HepG2 (cell line): ENCODE measurements around the gene YPEL3. TPM values are rescaled to one million over a fixed set of nuclear protein-coding genes. Genes with fewer than 3 reads are reported as not detected.

Experiments
- CHD2 ChIP-seq: IDR thresholded peaks from 2 replicates; pipeline ENCODE4 v1.6.1; 2011; ENCODE audit warnings: low read depth, low read length, improper control_type of control experiment
- HDAC2 ChIP-seq: sonication (generic); formaldehyde crosslinking; IDR thresholded peaks from 2 replicates; pipeline ENCODE4 v1.4.0; 2020; ENCODE audit warnings: missing genetic modification reagents
- KLF9 ChIP-seq: IDR thresholded peaks from 2 replicates; pipeline ENCODE4 v1.6.1; 2016; ENCODE audit warnings: low read depth
- NFKBIZ ChIP-seq: IDR thresholded peaks from 2 replicates; pipeline ENCODE4 v1.6.1; 2018; ENCODE audit warnings: missing genetic modification reagents, missing compliant biosample characterization
- ONECUT2 ChIP-seq: sonication (generic); formaldehyde crosslinking; IDR thresholded peaks from 2 replicates; pipeline ENCODE4 v1.4.0; 2020; ENCODE audit warnings: missing genetic modification reagents
- RARA ChIP-seq: IDR thresholded peaks from 2 replicates; pipeline ENCODE4 v1.6.1; 2016; ENCODE audit warnings: missing genetic modification reagents, missing compliant biosample characterization
- SCMH1 ChIP-seq: sonication (generic); formaldehyde crosslinking; IDR thresholded peaks from 2 replicates; pipeline ENCODE4 v1.9.0; 2021; ENCODE audit warnings: missing genetic modification reagents, mild to moderate bottlenecking, borderline replicate concordance
- SETDB1 ChIP-seq: sonication (generic); formaldehyde crosslinking; IDR thresholded peaks from 2 replicates; pipeline ENCODE4 v1.5.1; 2020; ENCODE audit warnings: missing genetic modification reagents, mild to moderate bottlenecking, borderline replicate concordance
- SIN3B ChIP-seq: fragments of 150-350 bp; IDR thresholded peaks from 2 replicates; pipeline ENCODE4 v1.6.1; 2014; ENCODE audit warnings: low read length
- SOX5 ChIP-seq: IDR thresholded peaks from 2 replicates; pipeline ENCODE4 v1.6.1; 2016; ENCODE audit warnings: borderline replicate concordance
- YEATS4 ChIP-seq: sonication (generic); formaldehyde crosslinking; IDR thresholded peaks from 2 replicates; pipeline ENCODE4 v1.4.0; 2020; ENCODE audit warnings: missing genetic modification reagents, borderline replicate concordance
- ZFY ChIP-seq: sonication (generic); formaldehyde crosslinking; IDR thresholded peaks from 2 replicates; pipeline ENCODE4 v1.4.0; 2020; ENCODE audit warnings: missing genetic modification reagents
- ZNF10 ChIP-seq: sonication (generic); formaldehyde crosslinking; IDR thresholded peaks from 2 replicates; pipeline ENCODE4 v1.4.0; 2020; ENCODE audit warnings: mild to moderate bottlenecking, low read depth, missing genetic modification reagents, borderline replicate concordance
- ZNF432 ChIP-seq: sonication (generic); formaldehyde crosslinking; IDR thresholded peaks from 2 replicates; pipeline ENCODE4 v1.5.0; 2020; ENCODE audit warnings: missing genetic modification reagents, mild to moderate bottlenecking, borderline replicate concordance
- ZNF607 ChIP-seq: sonication (generic); formaldehyde crosslinking; IDR thresholded peaks from 2 replicates; pipeline ENCODE4 v1.5.1; 2020; ENCODE audit warnings: missing genetic modification reagents, mild to moderate bottlenecking, borderline replicate concordance
- ZNF83 ChIP-seq: sonication (generic); formaldehyde crosslinking; IDR thresholded peaks from 2 replicates; pipeline ENCODE4 v1.4.0; 2020; ENCODE audit warnings: missing genetic modification reagents, mild to moderate bottlenecking, borderline replicate concordance
- ZSCAN25 ChIP-seq: sonication (generic); formaldehyde crosslinking; IDR thresholded peaks from 2 replicates; pipeline ENCODE4 v1.8.0; 2022; ENCODE audit warnings: mild to moderate bottlenecking, missing genetic modification reagents
- polyA plus RNA-seq, 8 experiments: library from polyadenylated mRNA; depleted of rRNA in 3 of 8; stranded (reverse) in 7 of 8; unstranded in 1 of 8; fragments of >200 nt; fragmentation: Illumina TruSeq in 4 of 8; extraction: Trizol in 4 of 8; gene quantifications; 2 replicates each; pipeline versions ENCODE4 v1.2.1 to v1.2.3, GENCODE V29; 2011 to 2016; ENCODE audit warnings: low read depth in 4 of 8, missing spikeins in 1 of 8, mixed read lengths in 1 of 8; ENCODE audit not compliant: insufficient read depth in 1 of 8
- total RNA-seq, 5 experiments: library from RNA; depleted of rRNA; stranded (reverse); fragments of >200 nt; fragmentation: Illumina TruSeq; extraction: Trizol; gene quantifications; 2 replicates each; pipeline ENCODE4 v1.2.3, GENCODE V29; 2016; ENCODE audit warnings: low read depth in 1 of 5
- TF ChIP-seq, protein P1 (sequence below): sonication (generic); formaldehyde crosslinking; IDR thresholded peaks from 2 replicates; pipeline ENCODE4 v1.9.0; 2021; ENCODE audit warnings: missing genetic modification reagents, mild to moderate bottlenecking, borderline replicate concordance
- TF ChIP-seq, protein P2 (sequence below): sonication (generic); formaldehyde crosslinking; IDR thresholded peaks from 2 replicates; pipeline ENCODE4 v1.4.0; 2020; ENCODE audit warnings: missing genetic modification reagents
- TF ChIP-seq, protein P3 (sequence below): IDR thresholded peaks from 2 replicates; pipeline ENCODE4 v1.6.1; 2016; ENCODE audit warnings: low read depth, borderline replicate concordance
- TF ChIP-seq, protein P4 (sequence below): sonication (generic); formaldehyde crosslinking; IDR thresholded peaks from 2 replicates; pipeline ENCODE4 v1.4.0; 2020; ENCODE audit warnings: missing genetic modification reagents

Gene YPEL3
- total and polyA plus RNA-seq, 2 of the 13 experiments (the other 11 are each of a cell fraction or from before 2014, with no cell fraction given): 5.4 to 47.0 TPM

DNA sequence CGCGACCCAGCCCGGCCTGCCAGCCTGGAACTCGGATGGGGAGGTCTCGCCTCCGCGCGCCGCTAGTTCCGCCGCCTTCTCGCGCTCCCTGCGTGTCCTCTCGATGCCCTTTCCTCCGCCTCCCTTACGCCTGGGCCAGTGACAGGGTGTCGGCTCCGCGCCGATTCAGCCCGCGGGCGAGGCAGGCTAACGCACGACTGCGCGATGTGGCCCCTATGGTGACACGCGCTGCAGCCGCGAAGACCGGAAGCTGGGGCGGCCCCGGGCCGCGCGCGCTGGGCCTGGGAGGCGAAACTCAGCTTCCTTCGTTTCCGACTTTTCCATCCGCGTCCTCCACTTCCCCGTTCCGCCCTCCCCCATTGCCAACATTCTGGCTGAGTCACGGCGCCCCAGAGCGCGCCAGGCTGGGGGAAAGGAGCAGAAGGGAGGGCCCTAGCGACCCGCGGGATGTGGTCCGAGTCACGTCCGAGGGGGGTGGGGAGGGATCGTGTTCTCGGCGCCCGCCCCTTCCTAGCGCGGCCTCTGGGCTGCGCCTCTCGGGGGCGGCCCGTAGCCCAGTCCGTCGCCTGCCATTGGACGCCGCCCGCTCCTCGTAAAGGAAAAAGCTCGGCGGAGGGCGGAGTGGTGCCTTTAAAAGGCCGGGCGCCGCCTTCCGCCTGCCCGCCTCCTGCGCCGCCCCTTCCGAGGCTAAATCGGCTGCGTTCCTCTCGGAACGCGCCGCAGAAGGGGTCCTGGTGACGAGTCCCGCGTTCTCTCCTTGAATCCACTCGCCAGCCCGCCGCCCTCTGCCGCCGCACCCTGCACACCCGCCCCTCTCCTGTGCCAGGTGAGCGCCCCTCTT, 30.7 kb downstream of the YPEL3 start, which contains the start of gene ALDOA (continued):
- peak; percentile 96 for TF ChIP-seq ZFY (CRISPR knock-in tag)
- no peak for TF ChIP-seq ZNF10 (CRISPR knock-in tag)
- TF ChIP-seq RARA: peak; percentile 73
- peak; percentile 75; the same call in 1 of the 2 replicates for TF ChIP-seq SOX5 (CRISPR knock-in tag)
- peak; percentile 100 for TF ChIP-seq ZNF607 (CRISPR knock-in tag)
- TF ChIP-seq, protein P1, sequence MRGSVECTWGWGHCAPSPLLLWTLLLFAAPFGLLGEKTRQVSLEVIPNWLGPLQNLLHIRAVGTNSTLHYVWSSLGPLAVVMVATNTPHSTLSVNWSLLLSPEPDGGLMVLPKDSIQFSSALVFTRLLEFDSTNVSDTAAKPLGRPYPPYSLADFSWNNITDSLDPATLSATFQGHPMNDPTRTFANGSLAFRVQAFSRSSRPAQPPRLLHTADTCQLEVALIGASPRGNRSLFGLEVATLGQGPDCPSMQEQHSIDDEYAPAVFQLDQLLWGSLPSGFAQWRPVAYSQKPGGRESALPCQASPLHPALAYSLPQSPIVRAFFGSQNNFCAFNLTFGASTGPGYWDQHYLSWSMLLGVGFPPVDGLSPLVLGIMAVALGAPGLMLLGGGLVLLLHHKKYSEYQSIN (CRISPR knock-in tag): 0 out of 2 replicates have a peak, but pooled peaks have one; percentile 87
- TF ChIP-seq ZSCAN25 (CRISPR knock-in tag): peak; percentile 90
- TF ChIP-seq SCMH1 (CRISPR knock-in tag): no peak
- TF ChIP-seq SIN3B: no peak; the same call in none of the 2 replicates
- peak; percentile 99 for TF ChIP-seq YEATS4 (CRISPR knock-in tag)
- TF ChIP-seq, protein P2, sequence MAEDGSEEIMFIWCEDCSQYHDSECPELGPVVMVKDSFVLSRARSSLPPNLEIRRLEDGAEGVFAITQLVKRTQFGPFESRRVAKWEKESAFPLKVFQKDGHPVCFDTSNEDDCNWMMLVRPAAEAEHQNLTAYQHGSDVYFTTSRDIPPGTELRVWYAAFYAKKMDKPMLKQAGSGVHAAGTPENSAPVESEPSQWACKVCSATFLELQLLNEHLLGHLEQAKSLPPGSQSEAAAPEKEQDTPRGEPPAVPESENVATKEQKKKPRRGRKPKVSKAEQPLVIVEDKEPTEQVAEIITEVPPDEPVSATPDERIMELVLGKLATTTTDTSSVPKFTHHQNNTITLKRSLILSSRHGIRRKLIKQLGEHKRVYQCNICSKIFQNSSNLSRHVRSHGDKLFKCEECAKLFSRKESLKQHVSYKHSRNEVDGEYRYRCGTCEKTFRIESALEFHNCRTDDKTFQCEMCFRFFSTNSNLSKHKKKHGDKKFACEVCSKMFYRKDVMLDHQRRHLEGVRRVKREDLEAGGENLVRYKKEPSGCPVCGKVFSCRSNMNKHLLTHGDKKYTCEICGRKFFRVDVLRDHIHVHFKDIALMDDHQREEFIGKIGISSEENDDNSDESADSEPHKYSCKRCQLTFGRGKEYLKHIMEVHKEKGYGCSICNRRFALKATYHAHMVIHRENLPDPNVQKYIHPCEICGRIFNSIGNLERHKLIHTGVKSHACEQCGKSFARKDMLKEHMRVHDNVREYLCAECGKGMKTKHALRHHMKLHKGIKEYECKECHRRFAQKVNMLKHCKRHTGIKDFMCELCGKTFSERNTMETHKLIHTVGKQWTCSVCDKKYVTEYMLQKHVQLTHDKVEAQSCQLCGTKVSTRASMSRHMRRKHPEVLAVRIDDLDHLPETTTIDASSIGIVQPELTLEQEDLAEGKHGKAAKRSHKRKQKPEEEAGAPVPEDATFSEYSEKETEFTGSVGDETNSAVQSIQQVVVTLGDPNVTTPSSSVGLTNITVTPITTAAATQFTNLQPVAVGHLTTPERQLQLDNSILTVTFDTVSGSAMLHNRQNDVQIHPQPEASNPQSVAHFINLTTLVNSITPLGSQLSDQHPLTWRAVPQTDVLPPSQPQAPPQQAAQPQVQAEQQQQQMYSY (CRISPR knock-in tag): no peak; the same call in 1 of the 2 replicates
- peak; percentile 94 for TF ChIP-seq ZNF432 (CRISPR knock-in tag)
- TF ChIP-seq HDAC2 (CRISPR knock-in tag): peak; percentile 93
- TF ChIP-seq, protein P3, sequence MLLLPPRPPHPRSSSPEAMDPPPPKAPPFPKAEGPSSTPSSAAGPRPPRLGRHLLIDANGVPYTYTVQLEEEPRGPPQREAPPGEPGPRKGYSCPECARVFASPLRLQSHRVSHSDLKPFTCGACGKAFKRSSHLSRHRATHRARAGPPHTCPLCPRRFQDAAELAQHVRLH (CRISPR knock-in tag): peak; percentile 90
- TF ChIP-seq KLF9 (CRISPR knock-in tag): no peak; the same call in 1 of the 2 replicates
- TF ChIP-seq ZNF83: peak; percentile 94
- TF ChIP-seq ONECUT2 (CRISPR knock-in tag): no peak; the same call in 1 of the 2 replicates
- peak; percentile 57; the same call in 1 of the 2 replicates for TF ChIP-seq NFKBIZ
- TF ChIP-seq, protein P4, sequence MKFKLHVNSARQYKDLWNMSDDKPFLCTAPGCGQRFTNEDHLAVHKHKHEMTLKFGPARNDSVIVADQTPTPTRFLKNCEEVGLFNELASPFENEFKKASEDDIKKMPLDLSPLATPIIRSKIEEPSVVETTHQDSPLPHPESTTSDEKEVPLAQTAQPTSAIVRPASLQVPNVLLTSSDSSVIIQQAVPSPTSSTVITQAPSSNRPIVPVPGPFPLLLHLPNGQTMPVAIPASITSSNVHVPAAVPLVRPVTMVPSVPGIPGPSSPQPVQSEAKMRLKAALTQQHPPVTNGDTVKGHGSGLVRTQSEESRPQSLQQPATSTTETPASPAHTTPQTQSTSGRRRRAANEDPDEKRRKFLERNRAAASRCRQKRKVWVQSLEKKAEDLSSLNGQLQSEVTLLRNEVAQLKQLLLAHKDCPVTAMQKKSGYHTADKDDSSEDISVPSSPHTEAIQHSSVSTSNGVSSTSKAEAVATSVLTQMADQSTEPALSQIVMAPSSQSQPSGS (CRISPR knock-in tag): peak; percentile 81
- peak; percentile 77 for TF ChIP-seq CHD2
- 0 out of 2 replicates have a peak, but pooled peaks have one; percentile 90 for TF ChIP-seq SETDB1
